ENCODE measurements around the gene APP.
A peak's percentile ranks its signal among the peaks of the same experiment; 100 is the strongest.

Gene APP

GRCh38 chr21:25891596-25891995, 279.0 kb downstream of the APP start:
- Mint-ChIP-seq H3K9me3 (no peaks in the 10 kb centered on the region), H3K27ac (no peak overlapping the region), H3K36me3 (ENCODE audit: low read depth) (peaks cover 48% of the 10 kb centered on the region), H3K4me3 (no peak overlapping the region), H3K27me3 (no peaks in the 10 kb centered on the region), H3K4me1 (ENCODE audit: low read depth) (peaks cover 6% of the 10 kb centered on the region)
- intact Hi-C loops (cut with micrococcal nuclease) = no loop called here

GRCh38 chr21:25890001-25890400, 280.6 kb downstream of the APP start:
- intact Hi-C loops (cut with micrococcal nuclease) = no loop called here
- no peaks in the 10 kb centered on the region for H3K27me3 Mint-ChIP-seq
- H3K36me3 Mint-ChIP-seq (ENCODE audit: low read depth) = peaks cover 50% of the 10 kb centered on the region
- no peaks in the 10 kb centered on the region for H3K9me3 Mint-ChIP-seq
- H3K4me1 Mint-ChIP-seq (ENCODE audit: low read depth) = peaks cover 6% of the 10 kb centered on the region
- no peak overlapping the region for H3K4me3 Mint-ChIP-seq
- peak overlapping the region; percentile 43 for H3K27ac Mint-ChIP-seq

DNA sequence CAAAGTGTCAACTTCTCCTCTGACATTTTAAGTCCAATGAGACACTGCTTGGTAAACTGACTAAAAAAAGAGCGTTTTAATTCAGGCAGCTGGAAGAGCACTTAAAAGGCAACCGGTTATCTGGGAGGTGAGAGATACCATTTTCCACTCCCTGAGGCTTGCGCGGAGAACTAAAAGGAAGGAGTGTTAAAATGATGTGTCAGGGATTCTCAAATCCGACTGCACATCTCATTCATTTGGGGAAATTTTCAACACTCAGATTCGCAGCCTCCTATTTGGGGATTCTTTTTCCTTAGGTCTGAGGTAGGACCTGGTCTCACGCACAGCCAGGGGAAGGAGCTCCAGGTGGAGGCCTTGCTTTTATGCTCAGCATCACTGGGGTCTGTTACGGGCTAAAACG, 281.9 kb downstream of the APP start:
- Mint-ChIP-seq H3K27me3 (no peaks in the 10 kb centered on the region), H3K9me3 (no peaks in the 10 kb centered on the region), H3K27ac (peak overlapping the region; percentile 43), H3K36me3 (ENCODE audit: low read depth) (peaks cover 43% of the 10 kb centered on the region), H3K4me1 (ENCODE audit: low read depth) (peaks cover 6% of the 10 kb centered on the region), H3K4me3 (no peak overlapping the region)
- intact Hi-C loops (cut with micrococcal nuclease) = no loop called here

- Mint-ChIP-seq H3K27ac (peak overlapping the region; percentile 22), H3K4me3 (no peak overlapping the region), H3K9me3 (no peaks in the 10 kb centered on the region), H3K4me1 (ENCODE audit: low read depth) (peaks cover 6% of the 10 kb centered on the region), H3K36me3 (ENCODE audit: low read depth) (peaks cover 37% of the 10 kb centered on the region), H3K27me3 (no peaks in the 10 kb centered on the region)
- intact Hi-C loops (cut with micrococcal nuclease) = no loop called here
These were observed 282.8 kb downstream of the APP start for GRCh38 chr21:25887646-25888306.

DNA sequence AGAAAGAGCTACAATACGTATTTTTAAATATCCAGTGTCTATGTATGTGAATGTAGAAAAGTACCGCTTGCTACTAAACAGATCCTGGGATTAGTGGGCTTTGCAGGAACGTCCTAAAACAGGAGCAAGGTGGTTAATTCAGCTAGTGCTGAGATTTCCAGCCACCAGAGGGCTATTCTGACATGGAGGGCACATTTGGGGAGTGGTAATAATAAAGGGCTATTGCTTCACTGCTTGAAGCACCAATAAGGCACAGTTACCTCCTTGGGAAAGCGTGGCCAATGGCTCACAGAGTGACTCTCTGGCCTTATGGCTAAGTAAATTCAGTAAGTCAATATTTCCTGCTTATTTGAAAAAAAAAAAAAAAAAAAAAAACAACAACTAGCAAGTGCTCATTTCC, 283.4 kb downstream of the APP start:
- peaks cover 37% of the 10 kb centered on the region for H3K36me3 Mint-ChIP-seq (ENCODE audit: low read depth)
- intact Hi-C loops (cut with micrococcal nuclease) = no loop called here
- H3K4me1 Mint-ChIP-seq (ENCODE audit: low read depth) = peaks cover 6% of the 10 kb centered on the region
- no peak overlapping the region for H3K27ac Mint-ChIP-seq
- H3K27me3 Mint-ChIP-seq = no peaks in the 10 kb centered on the region
- H3K4me3 Mint-ChIP-seq = no peak overlapping the region
- no peaks in the 10 kb centered on the region for H3K9me3 Mint-ChIP-seq

DNA sequence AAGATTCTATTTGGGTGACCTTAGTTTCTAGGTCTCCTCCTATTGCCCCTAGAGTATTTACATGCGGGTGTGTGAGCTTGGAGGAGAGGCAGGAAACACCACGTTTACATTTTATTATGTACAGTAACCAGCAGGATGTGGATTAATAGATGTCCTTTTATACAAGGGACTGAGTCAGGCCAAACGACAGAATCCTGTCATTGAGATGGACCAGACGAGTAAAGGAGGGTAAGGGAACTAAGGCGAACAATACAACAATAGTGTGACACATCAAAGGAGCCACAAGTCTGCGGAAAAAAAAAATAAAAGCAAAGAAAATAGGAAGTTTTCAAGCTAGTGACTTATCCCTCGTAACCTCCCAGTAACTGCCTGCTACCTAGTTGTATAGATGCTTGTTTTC, 284.7 kb downstream of the APP start:
- Mint-ChIP-seq H3K9me3 (no peaks in the 10 kb centered on the region), H3K27ac (no peak overlapping the region), H3K4me3 (no peak overlapping the region), H3K27me3 (no peaks in the 10 kb centered on the region), H3K36me3 (ENCODE audit: low read depth) (peaks cover 39% of the 10 kb centered on the region), H3K4me1 (ENCODE audit: low read depth) (peaks cover 6% of the 10 kb centered on the region)
- intact Hi-C loops (cut with micrococcal nuclease) = no loop called here

DNA sequence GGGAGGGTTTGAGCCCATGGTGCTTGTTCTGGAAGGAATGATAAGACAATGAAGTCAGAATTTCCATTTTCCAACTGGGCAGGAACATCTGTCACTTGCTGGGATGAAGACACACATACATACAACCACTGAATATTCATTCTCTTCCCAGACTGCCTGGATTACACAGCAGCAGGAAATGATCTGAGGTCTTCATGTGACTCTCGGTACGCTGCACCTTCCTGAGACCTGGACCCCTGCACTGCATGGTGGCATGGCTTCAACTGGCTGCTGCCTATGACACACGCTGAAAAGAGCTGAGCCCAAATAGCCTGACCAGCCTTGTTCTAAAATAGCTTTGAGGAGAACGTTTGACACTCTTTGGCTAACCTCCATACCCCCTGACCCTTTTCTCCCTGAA, 285.2 kb downstream of the APP start:
- peaks cover 6% of the 10 kb centered on the region for H3K4me1 Mint-ChIP-seq (ENCODE audit: low read depth)
- no peaks in the 10 kb centered on the region for H3K27me3 Mint-ChIP-seq
- H3K9me3 Mint-ChIP-seq = no peaks in the 10 kb centered on the region
- no peak overlapping the region for H3K4me3 Mint-ChIP-seq
- H3K36me3 Mint-ChIP-seq (ENCODE audit: low read depth) = peaks cover 34% of the 10 kb centered on the region
- H3K27ac Mint-ChIP-seq = no peak overlapping the region
- intact Hi-C loops (cut with micrococcal nuclease) = no loop called here

- no peak overlapping the region for H3K27ac Mint-ChIP-seq
- peaks cover 31% of the 10 kb centered on the region for H3K36me3 Mint-ChIP-seq (ENCODE audit: low read depth)
- intact Hi-C loops (cut with micrococcal nuclease) = no loop called here
These were observed 286.3 kb downstream of the APP start for GRCh38 chr21:25884311-25884710.

DNA sequence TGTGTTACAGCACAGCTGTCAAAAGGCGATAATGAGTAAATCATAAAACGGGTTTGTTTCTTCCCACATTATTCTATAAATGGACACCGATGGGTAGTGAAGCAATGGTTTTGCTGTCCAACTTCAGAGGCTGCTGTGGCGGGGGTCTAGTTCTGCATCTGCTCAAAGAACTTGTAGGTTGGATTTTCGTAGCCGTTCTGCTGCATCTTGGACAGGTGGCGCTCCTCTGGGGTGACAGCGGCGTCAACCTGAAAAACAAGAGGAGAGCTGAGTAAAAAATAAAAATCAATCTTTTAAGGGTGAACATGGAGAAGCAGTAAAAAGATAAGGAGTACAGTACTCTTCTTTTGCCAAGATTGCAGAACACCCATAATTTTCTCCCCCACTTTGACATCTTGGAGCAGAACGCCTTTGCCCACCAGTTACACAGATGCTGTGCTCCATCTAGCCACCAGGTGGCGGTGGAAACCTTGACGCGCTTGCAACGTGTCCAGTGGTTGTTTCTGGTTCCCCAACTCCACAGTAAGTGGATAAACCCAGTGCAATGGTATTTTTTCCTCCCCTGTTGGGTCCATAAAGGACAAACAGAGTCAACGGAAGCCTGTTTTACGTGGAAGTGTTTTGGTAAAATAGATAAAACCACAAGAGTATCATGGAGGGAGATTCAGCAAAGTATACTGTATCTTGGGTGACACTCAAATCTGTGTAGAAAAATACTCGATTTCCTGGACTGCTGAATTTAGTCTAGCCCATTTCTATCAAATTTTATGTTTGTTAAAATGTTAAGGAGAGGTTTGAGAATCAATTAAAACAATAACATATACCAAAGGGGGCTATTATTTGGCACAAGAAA, 288.8 kb downstream of the APP start:
- Mint-ChIP-seq H3K36me3 (ENCODE audit: low read depth) (peaks cover 11% of the 10 kb centered on the region), H3K4me3 (no peak overlapping the region), H3K9me3 (no peaks in the 10 kb centered on the region), H3K27me3 (no peaks in the 10 kb centered on the region), H3K27ac (no peak overlapping the region), H3K4me1 (ENCODE audit: low read depth) (no peaks in the 10 kb centered on the region)
- intact Hi-C loops (cut with micrococcal nuclease) = loop anchor here (2.0 kb wide), 2 partner anchors 289 to 835 kb away; partner anchors contain the start of gene APP

More at GRCh38 chr21:25884311-25884710, 286.3 kb downstream of the APP start:
- H3K4me3 Mint-ChIP-seq = no peak overlapping the region
- H3K27me3 Mint-ChIP-seq = no peaks in the 10 kb centered on the region
- H3K9me3 Mint-ChIP-seq = no peaks in the 10 kb centered on the region
- no peaks in the 10 kb centered on the region for H3K4me1 Mint-ChIP-seq (ENCODE audit: low read depth)

GRCh38 chr21:25879203-25879602, 291.4 kb downstream of the APP start:
- H3K27me3 Mint-ChIP-seq = no peaks in the 10 kb centered on the region
- peaks cover 8% of the 10 kb centered on the region for H3K4me1 Mint-ChIP-seq (ENCODE audit: low read depth)
- no peaks in the 10 kb centered on the region for H3K9me3 Mint-ChIP-seq
- intact Hi-C loops (cut with micrococcal nuclease) = no loop called here
- H3K4me3 Mint-ChIP-seq = no peak overlapping the region
- H3K27ac Mint-ChIP-seq = no peak overlapping the region
- peaks cover 7% of the 10 kb centered on the region for H3K36me3 Mint-ChIP-seq (ENCODE audit: low read depth)

GRCh38 chr21:25878344-25878743, 292.2 kb downstream of the APP start:
- no peaks in the 10 kb centered on the region for H3K27me3 Mint-ChIP-seq
- peaks cover 7% of the 10 kb centered on the region for H3K36me3 Mint-ChIP-seq (ENCODE audit: low read depth)
- H3K4me1 Mint-ChIP-seq (ENCODE audit: low read depth) = peaks cover 8% of the 10 kb centered on the region
- no peaks in the 10 kb centered on the region for H3K9me3 Mint-ChIP-seq
- no peak overlapping the region for H3K27ac Mint-ChIP-seq
- intact Hi-C loops (cut with micrococcal nuclease) = no loop called here
- H3K4me3 Mint-ChIP-seq = no peak overlapping the region

DNA sequence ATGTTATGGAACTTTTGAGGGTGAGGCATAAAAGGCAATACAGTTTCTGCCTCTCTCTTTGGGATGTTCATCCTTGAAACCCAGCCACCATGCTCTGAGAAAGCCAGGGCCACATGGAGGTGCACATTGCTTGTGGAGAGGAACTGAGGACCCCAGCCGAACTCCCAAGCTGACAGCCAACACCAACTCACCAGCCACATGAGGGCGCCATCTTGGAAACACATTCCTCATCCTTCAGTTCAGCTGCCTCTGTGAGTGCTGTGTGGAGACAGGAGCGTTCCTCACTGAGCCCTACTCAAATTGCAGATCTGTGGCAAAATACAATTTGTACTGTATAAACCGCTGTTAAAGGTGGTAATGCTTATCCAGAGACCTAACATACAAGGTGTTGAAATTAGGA, 298.3 kb downstream of the APP start:
- H3K4me1 Mint-ChIP-seq (ENCODE audit: low read depth) = peaks cover 8% of the 10 kb centered on the region
- H3K9me3 Mint-ChIP-seq = no peaks in the 10 kb centered on the region
- intact Hi-C loops (cut with micrococcal nuclease) = no loop called here
- H3K4me3 Mint-ChIP-seq = no peak overlapping the region
- H3K36me3 Mint-ChIP-seq (ENCODE audit: low read depth) = no peaks in the 10 kb centered on the region
- H3K27ac Mint-ChIP-seq = no peak overlapping the region
- H3K27me3 Mint-ChIP-seq = no peaks in the 10 kb centered on the region

DNA sequence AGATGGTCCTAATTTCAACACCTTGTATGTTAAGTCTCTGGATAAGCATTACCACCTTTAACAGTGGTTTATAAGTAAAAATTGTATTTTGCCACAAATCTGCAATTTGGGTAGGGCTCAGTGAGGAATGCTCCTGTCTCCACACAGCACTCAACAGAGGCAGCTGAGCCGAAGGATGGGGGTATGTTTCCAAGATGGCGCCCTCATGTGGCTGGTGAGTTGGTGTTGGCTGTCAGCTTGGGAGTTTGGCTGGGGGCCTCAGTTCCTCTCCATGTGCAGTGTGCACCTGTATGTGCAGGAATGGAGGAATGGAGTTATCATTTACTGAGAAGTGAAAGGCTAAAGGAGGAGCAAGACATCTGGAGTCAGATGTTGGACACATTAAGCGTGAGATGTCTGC, 299.0 kb downstream of the APP start:
- Mint-ChIP-seq H3K9me3 (no peaks in the 10 kb centered on the region), H3K27me3 (no peaks in the 10 kb centered on the region), H3K4me1 (ENCODE audit: low read depth) (peaks cover 8% of the 10 kb centered on the region), H3K27ac (no peak overlapping the region), H3K36me3 (ENCODE audit: low read depth) (no peaks in the 10 kb centered on the region), H3K4me3 (no peak overlapping the region)
- intact Hi-C loops (cut with micrococcal nuclease) = no loop called here

GRCh38 chr21:25870084-25870483, 300.5 kb downstream of the APP start:
- Mint-ChIP-seq H3K9me3 (no peaks in the 10 kb centered on the region), H3K27me3 (no peaks in the 10 kb centered on the region), H3K4me3 (no peak overlapping the region)

More at GRCh38 chr21:25870084-25870483, 300.5 kb downstream of the APP start:
- no peak overlapping the region for H3K27ac Mint-ChIP-seq
- no peaks in the 10 kb centered on the region for H3K36me3 Mint-ChIP-seq (ENCODE audit: low read depth)
- intact Hi-C loops (cut with micrococcal nuclease) = no loop called here
- H3K4me1 Mint-ChIP-seq (ENCODE audit: low read depth) = no peaks in the 10 kb centered on the region
